WERI-Rb-1 (cell line): ENCODE measurements around the gene BCL7C.

Source experiments
- DNase-seq: peaks from one replicate; pipeline ENCODE4 v3.0.0-alpha.2; 2020
- H3K27ac ChIP-seq: fragments of 250-450 bp; sonication (Bioruptor Pico); 2 replicates; pipeline ENCODE4 v1.5.1; 2020; ENCODE audit warnings: mild to moderate bottlenecking, moderate library complexity
- H3K27me3 ChIP-seq: fragments of 250-450 bp; sonication (Bioruptor Pico); 2 replicates; pipeline ENCODE4 v1.5.1; 2021; ENCODE audit warnings: mild to moderate bottlenecking, low read depth, moderate library complexity; ENCODE audit not compliant: insufficient read depth, severe bottlenecking
- H3K36me3 ChIP-seq: fragments of 250-450 bp; sonication (Bioruptor Pico); 2 replicates; pipeline ENCODE4 v1.5.1; 2020; ENCODE audit warnings: mild to moderate bottlenecking, moderate library complexity
- H3K4me3 ChIP-seq: 2 replicates; pipeline ENCODE4 v1.5.1; 2011; ENCODE audit warnings: low read depth, mild to moderate bottlenecking, control low read depth, low read length
- H3K9me3 ChIP-seq: fragments of 250-450 bp; sonication (Bioruptor Pico); 2 replicates; pipeline ENCODE4 v1.5.1; 2021; ENCODE audit warnings: mild to moderate bottlenecking, moderate library complexity; ENCODE audit not compliant: severe bottlenecking
- CTCF ChIP-seq: IDR thresholded peaks from 2 replicates; pipeline ENCODE4 v1.5.1; 2011; ENCODE audit warnings: low read depth, mild to moderate bottlenecking, control low read depth, inconsistent platforms, low read length

The BCL7C gene

GRCh38 chr16:30901201-30902028 is 7.5 kb upstream of the BCL7C start:
- Histone ChIP-seq H3K9me3 (no peaks in the 10 kb centered on the region), H3K36me3 (no peaks in the 10 kb centered on the region), H3K4me3 (peak overlapping the region; percentile 47), H3K27me3 (no peaks in the 10 kb centered on the region), H3K27ac (peak overlapping the region; percentile 68)
- no peak for TF ChIP-seq CTCF
- no peak for DNase-seq

DNA sequence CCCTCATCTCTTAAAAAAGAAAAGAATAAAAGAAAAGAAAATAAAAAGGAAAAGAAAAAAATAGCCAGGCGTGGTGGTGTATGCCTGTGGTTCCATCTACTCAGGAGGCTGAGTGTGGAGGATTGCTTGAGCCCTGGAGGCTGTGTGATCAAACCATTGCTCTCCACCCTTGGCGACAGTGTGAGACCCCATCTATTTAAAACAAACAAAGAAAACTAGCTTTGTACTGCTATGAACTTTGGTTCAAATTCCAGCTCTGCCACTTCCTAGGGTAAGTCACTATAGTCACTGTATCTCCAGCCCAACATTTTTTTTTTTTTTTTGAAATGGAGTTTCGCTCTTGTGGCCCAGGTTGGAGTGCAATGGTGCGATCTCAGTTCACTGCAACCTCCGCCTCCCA is 6.7 kb upstream of the BCL7C start:
- H3K9me3 ChIP-seq = no peaks in the 10 kb centered on the region
- no peak overlapping the region for H3K4me3 ChIP-seq
- H3K27ac ChIP-seq = no peak overlapping the region
- no peaks in the 10 kb centered on the region for H3K27me3 ChIP-seq
- no peak for DNase-seq
- no peaks in the 10 kb centered on the region for H3K36me3 ChIP-seq
- no peak for TF ChIP-seq CTCF

GRCh38 chr16:30899794-30900193 is 5.9 kb upstream of the BCL7C start:
- H3K9me3 ChIP-seq = no peaks in the 10 kb centered on the region
- no peak overlapping the region for H3K27ac ChIP-seq
- H3K4me3 ChIP-seq = no peak overlapping the region
- no peak for DNase-seq
- no peaks in the 10 kb centered on the region for H3K36me3 ChIP-seq
- TF ChIP-seq CTCF = no peak
- H3K27me3 ChIP-seq = no peaks in the 10 kb centered on the region

GRCh38 chr16:30896889-30897733 is 3.2 kb upstream of the BCL7C start:
- H3K4me3 ChIP-seq = no peak overlapping the region
- no peak for TF ChIP-seq CTCF
- H3K27ac ChIP-seq = no peak overlapping the region
- H3K9me3 ChIP-seq = no peaks in the 10 kb centered on the region
- no peak for DNase-seq
- H3K36me3 ChIP-seq = no peaks in the 10 kb centered on the region
- H3K27me3 ChIP-seq = no peaks in the 10 kb centered on the region

- Histone ChIP-seq H3K4me3 (no peak within 1 kb of the TSS), H3K9me3 (no peaks in the 10 kb centered on the region), H3K36me3 (peaks cover 5% of the 10 kb centered on the region), H3K27me3 (no peaks in the 10 kb centered on the region), H3K27ac (no peak within 1 kb of the TSS)
- DNase-seq = no peak
- TF ChIP-seq CTCF = no peak
These were observed 2.5 kb upstream of the BCL7C start, which contains the start of gene CTF1 for GRCh38 chr16:30896261-30896888. CTF1 (plus strand) TSS chr16:30896614; CDS start chr16:30896644, 30 bp downstream.
